ENCODE measurements around the gene XXYLT1. TPM values are rescaled to one million over a fixed set of nuclear protein-coding genes. Genes with fewer than 3 reads are reported as not detected.
A peak's percentile ranks its signal among the peaks of the same experiment; 100 is the strongest.

The XXYLT1 gene
- total and polyA plus RNA-seq, 9 of the 15 experiments (the other 6 are each of a cell fraction or from before 2014, with no cell fraction given) = 1.9 to 18.9 (median 15.0) TPM

DNA sequence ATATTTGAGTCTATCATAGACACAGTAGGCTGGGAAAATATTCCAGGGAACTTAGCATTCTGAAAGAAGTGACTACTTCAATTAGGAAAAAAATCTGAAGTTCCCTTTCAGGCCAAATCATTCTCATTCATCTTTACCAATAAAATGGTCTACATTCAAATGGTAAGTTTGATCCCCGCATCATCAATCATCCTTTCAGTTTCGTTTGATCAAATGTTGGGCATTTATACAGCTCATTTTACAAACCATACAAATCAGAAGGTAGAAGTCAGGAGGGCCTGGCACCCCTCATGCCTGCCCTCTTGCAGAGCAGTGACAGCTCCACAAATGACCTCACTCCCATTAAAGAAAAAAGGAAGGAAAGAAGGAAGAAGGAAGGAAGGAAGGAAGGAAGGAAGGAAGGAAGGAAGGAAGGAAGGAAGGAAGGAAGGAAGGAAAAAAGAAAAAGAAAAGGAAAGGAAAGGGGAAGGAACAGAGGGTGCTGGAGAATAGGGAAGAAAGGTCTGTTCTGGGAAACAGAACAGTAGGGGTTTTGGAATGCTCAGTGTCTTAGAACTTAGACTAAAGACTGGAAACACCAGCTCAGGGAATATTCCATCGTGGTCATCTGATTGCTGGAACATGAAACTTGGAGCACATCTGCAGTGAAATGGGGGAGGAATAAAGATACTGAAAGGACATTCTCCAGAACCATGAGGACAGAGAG, 86.1 kb downstream of the XXYLT1 start (continued):
- no peak for TF ChIP-seq NCOA2 (IDR thresholded peaks at IDR 0.05; ENCODE audit: partially characterized antibody in 2 of 2)
- no peak for TF ChIP-seq ZNF274 (IDR thresholded peaks at IDR 0.05; ENCODE audit: borderline replicate concordance, low read depth, low read length)
- peak in 1 of 2 experiments; percentile 62; a peak in 1 of 4 replicates for TF ChIP-seq ETV6 (IDR thresholded peaks at IDR 0.05; ENCODE audit: borderline replicate concordance in 1 of 2, low read depth in 2 of 2, low read length in 1 of 2)
- no peak for TF ChIP-seq ETV6 (CRISPR knock-in tag; IDR thresholded peaks at IDR 0.05; ENCODE audit: borderline replicate concordance)
- no peak for TF ChIP-seq IRF2 (CRISPR knock-in tag; IDR thresholded peaks at IDR 0.05)
- TF ChIP-seq, protein P1, sequence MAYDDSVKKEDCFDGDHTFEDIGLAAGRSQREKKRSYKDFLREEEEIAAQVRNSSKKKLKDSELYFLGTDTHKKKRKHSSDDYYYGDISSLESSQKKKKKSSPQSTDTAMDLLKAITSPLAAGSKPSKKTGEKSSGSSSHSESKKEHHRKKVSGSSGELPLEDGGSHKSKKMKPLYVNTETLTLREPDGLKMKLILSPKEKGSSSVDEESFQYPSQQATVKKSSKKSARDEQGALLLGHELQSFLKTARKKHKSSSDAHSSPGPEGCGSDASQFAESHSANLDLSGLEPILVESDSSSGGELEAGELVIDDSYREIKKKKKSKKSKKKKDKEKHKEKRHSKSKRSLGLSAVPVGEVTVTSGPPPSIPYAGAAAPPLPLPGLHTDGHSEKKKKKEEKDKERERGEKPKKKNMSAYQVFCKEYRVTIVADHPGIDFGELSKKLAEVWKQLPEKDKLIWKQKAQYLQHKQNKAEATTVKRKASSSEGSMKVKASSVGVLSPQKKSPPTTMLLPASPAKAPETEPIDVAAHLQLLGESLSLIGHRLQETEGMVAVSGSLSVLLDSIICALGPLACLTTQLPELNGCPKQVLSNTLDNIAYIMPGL (CRISPR knock-in tag; IDR thresholded peaks at IDR 0.05) = no peak
- TF ChIP-seq HDAC2 (IDR thresholded peaks at IDR 0.05) = no peak
- TF ChIP-seq, protein P2, sequence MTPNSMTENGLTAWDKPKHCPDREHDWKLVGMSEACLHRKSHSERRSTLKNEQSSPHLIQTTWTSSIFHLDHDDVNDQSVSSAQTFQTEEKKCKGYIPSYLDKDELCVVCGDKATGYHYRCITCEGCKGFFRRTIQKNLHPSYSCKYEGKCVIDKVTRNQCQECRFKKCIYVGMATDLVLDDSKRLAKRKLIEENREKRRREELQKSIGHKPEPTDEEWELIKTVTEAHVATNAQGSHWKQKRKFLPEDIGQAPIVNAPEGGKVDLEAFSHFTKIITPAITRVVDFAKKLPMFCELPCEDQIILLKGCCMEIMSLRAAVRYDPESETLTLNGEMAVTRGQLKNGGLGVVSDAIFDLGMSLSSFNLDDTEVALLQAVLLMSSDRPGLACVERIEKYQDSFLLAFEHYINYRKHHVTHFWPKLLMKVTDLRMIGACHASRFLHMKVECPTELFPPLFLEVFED (CRISPR knock-in tag; conservative IDR thresholded peaks at IDR 0.05) = peak; percentile 21; the same call in 1 of the 2 replicates
- TF ChIP-seq DACH1 (IDR thresholded peaks at IDR 0.05; ENCODE audit: partially characterized antibody) = no peak
- TF ChIP-seq HNRNPH1 (optimal IDR thresholded peaks at IDR 0.05; ENCODE audit: low read depth, low read length) = no peak
- TF ChIP-seq, protein P3, sequence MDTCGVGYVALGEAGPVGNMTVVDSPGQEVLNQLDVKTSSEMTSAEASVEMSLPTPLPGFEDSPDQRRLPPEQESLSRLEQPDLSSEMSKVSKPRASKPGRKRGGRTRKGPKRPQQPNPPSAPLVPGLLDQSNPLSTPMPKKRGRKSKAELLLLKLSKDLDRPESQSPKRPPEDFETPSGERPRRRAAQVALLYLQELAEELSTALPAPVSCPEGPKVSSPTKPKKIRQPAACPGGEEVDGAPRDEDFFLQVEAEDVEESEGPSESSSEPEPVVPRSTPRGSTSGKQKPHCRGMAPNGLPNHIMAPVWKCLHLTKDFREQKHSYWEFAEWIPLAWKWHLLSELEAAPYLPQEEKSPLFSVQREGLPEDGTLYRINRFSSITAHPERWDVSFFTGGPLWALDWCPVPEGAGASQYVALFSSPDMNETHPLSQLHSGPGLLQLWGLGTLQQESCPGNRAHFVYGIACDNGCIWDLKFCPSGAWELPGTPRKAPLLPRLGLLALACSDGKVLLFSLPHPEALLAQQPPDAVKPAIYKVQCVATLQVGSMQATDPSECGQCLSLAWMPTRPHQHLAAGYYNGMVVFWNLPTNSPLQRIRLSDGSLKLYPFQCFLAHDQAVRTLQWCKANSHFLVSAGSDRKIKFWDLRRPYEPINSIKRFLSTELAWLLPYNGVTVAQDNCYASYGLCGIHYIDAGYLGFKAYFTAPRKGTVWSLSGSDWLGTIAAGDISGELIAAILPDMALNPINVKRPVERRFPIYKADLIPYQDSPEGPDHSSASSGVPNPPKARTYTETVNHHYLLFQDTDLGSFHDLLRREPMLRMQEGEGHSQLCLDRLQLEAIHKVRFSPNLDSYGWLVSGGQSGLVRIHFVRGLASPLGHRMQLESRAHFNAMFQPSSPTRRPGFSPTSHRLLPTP (IDR thresholded peaks at IDR 0.05; ENCODE audit: borderline replicate concordance, extremely low read depth, insufficient read length) = no peak
- TF ChIP-seq CHCHD3 (CRISPR knock-in tag; IDR thresholded peaks at IDR 0.05) = no peak
- TF ChIP-seq SMAD2 (IDR thresholded peaks at IDR 0.05; ENCODE audit: low read depth, low read length) = no peak
- TF ChIP-seq SIRT6 (IDR thresholded peaks at IDR 0.05; ENCODE audit: low read depth, low read length) = no peak
- TF ChIP-seq GABPA (tag; conservative IDR thresholded peaks at IDR 0.05; ENCODE audit: low read depth) = no peak
- TF ChIP-seq NFIC (IDR thresholded peaks at IDR 0.05) = no peak

Data from K562 (cell line).